Posterior vena cava (tissue), 2 donors: Measurements from ENCODE around the gene SVOP. TPM values are rescaled to one million over a fixed set of nuclear protein-coding genes. Genes with fewer than 3 reads are reported as not detected.

Source experiments
- DNase-seq: peaks from one replicate; pipeline ENCODE4 v3.0.0-alpha.2; 2020; ENCODE audit warnings: low spot score
- intact Hi-C, 2 donors: fragments of 100-400 bp; cut with DNase I; formaldehyde crosslinking; loops; one replicate each; pipeline versions ENCODE4 v1.14.1 to v1.14.2; 2022 to 2023
- total RNA-seq, 2 donors: library from RNA; stranded (reverse); fragmentation: NEBNext Ultra II Directional; extraction: Animal tissue kit (Norgen Biotek cat#: 25700); gene quantifications; one replicate each; pipeline ENCODE4 v1.2.1, GENCODE V29; 2021
- donor health status: DM: yes; HTN: yes; CAD: no.
- donor health status: DM: yes; HTN: yes; CAD: no.

SVOP gene
- total RNA-seq, 2 donors from 2014 or later = not detected

GRCh38 chr12:108910336-108910735, 110.5 kb downstream of the SVOP start:
- intact Hi-C loops = loop anchor here in 1 of 2 donors (5.0 kb wide), 1 partner anchor 1157 kb away; no protein-coding TSS in a partner anchor
- peak; percentile 42 for DNase-seq

GRCh38 chr12:108907839-108908351, 113.0 kb downstream of the SVOP start:
- DNase-seq = peak; percentile 51
- intact Hi-C loops = no loop called here

- intact Hi-C loops = no loop called here
These were observed 113.9 kb downstream of the SVOP start for GRCh38 chr12:108906971-108907370.

GRCh38 chr12:108905725-108906124, 115.1 kb downstream of the SVOP start:
- DNase-seq = peak; percentile 30
- intact Hi-C loops = no loop called here

More at GRCh38 chr12:108906971-108907370, 113.9 kb downstream of the SVOP start:
- DNase-seq = no peak

GRCh38 chr12:108899145-108899544, 121.7 kb downstream of the SVOP start:
- intact Hi-C loops = no loop called here
- peak; percentile 36 for DNase-seq

- intact Hi-C loops = no loop called here
These were observed 124.1 kb downstream of the SVOP start for GRCh38 chr12:108896817-108897216.

GRCh38 chr12:108896336-108896735, 124.5 kb downstream of the SVOP start:
- peak; percentile 25 for DNase-seq
- intact Hi-C loops = no loop called here

More at GRCh38 chr12:108896817-108897216, 124.1 kb downstream of the SVOP start:
- peak; percentile 17 for DNase-seq

GRCh38 chr12:108895220-108895802, 125.6 kb downstream of the SVOP start:
- peak; percentile 32 for DNase-seq
- intact Hi-C loops = loop anchor here in 1 of 2 donors (2.0 kb wide), 1 partner anchor 21 kb away; no protein-coding TSS in a partner anchor

GRCh38 chr12:108890208-108890607, 130.7 kb downstream of the SVOP start:
- peak; percentile 42 for DNase-seq
- intact Hi-C loops = no loop called here

GRCh38 chr12:108888031-108888430, 132.8 kb downstream of the SVOP start:
- DNase-seq = no peak

GRCh38 chr12:108886873-108887629, 133.8 kb downstream of the SVOP start:
- intact Hi-C loops = loop anchor here in 1 of 2 donors (5.0 kb wide), 1 partner anchor 710 kb away; no protein-coding TSS in a partner anchor
- no peak for DNase-seq

More at GRCh38 chr12:108888031-108888430, 132.8 kb downstream of the SVOP start:
- intact Hi-C loops = loop anchor here in 1 of 2 donors (5.0 kb wide), 1 partner anchor 711 kb away; no protein-coding TSS in a partner anchor

GRCh38 chr12:108884116-108885012, 136.5 kb downstream of the SVOP start:
- intact Hi-C loops = loop anchor here in 1 of 2 donors (5.0 kb wide), 1 partner anchor 707 kb away; no protein-coding TSS in a partner anchor
- DNase-seq = no peak

- intact Hi-C loops = no loop called here
- no peak for DNase-seq
These were observed 138.9 kb downstream of the SVOP start for GRCh38 chr12:108881953-108882352.

- intact Hi-C loops = no loop called here
- no peak for DNase-seq
These were observed 141.1 kb downstream of the SVOP start, which contains the start of gene DAO for GRCh38 chr12:108879615-108880254. DAO (plus strand) TSS chr12:108880092; CDS start chr12:108885007, 4,915 bp downstream.

GRCh38 chr12:108876550-108876949, 144.3 kb downstream of the SVOP start:
- intact Hi-C loops = no loop called here
- no peak for DNase-seq

- intact Hi-C loops = no loop called here
These were observed 145.0 kb downstream of the SVOP start for GRCh38 chr12:108875682-108876361.

GRCh38 chr12:108875280-108875679, 145.6 kb downstream of the SVOP start:
- intact Hi-C loops = no loop called here

More at GRCh38 chr12:108875682-108876361, 145.0 kb downstream of the SVOP start:
- DNase-seq = no peak

GRCh38 chr12:108868781-108869180, 152.1 kb downstream of the SVOP start:
- DNase-seq = no peak
- intact Hi-C loops = loop anchor here in 1 of 2 donors (10.0 kb wide), 1 partner anchor 514 kb away; no protein-coding TSS in a partner anchor

More at GRCh38 chr12:108875280-108875679, 145.6 kb downstream of the SVOP start:
- DNase-seq = no peak
